GM13977 (cell line): Measurements from ENCODE around the gene TUBGCP6.

Experiments
- DNase-seq: peaks from one replicate; pipeline ENCODE4 v3.0.0; 2012; ENCODE audit warnings: low spot score
- CTCF ChIP-seq: IDR thresholded peaks from 2 replicates; pipeline ENCODE4 v1.5.1; 2012; ENCODE audit warnings: mild to moderate bottlenecking, control low read depth; ENCODE audit not compliant: insufficient read depth; ENCODE audit errors: extremely low read depth, missing control alignments
- in situ Hi-C: fragments of 300-500 bp; cut with MboI; formaldehyde crosslinking; loops from one replicate; pipeline ENCODE4 v1.12.0; 2022; ENCODE audit warnings: low sequenced_read_pairs, low pct_unique_long_range_greater_than_20kb, mixed read lengths, inconsistent platforms; ENCODE audit not compliant: unreplicated experiment

TUBGCP6 gene

GRCh38 chr22:50232481-50233151 is 12.2 kb downstream of the TUBGCP6 start:
- TF ChIP-seq CTCF, result no peak
- no peak for DNase-seq
- in situ Hi-C loops, result no loop called here

- TF ChIP-seq CTCF, result no peak
- in situ Hi-C loops, result no loop called here
- no peak for DNase-seq
Observed at GRCh38 chr22:50229370-50229769, 15.5 kb downstream of the TUBGCP6 start.

- in situ Hi-C loops, result no loop called here
- TF ChIP-seq CTCF, result no peak
- DNase-seq, result no peak
Observed at GRCh38 chr22:50228366-50228765, 16.5 kb downstream of the TUBGCP6 start.

GRCh38 chr22:50227579-50228215 is 17.1 kb downstream of the TUBGCP6 start:
- no peak for TF ChIP-seq CTCF

GRCh38 chr22:50226875-50227165 is 18.0 kb downstream of the TUBGCP6 start:
- in situ Hi-C loops, result no loop called here
- TF ChIP-seq CTCF, result no peak
- no peak for DNase-seq

More at GRCh38 chr22:50227579-50228215, 17.1 kb downstream of the TUBGCP6 start:
- DNase-seq, result no peak
- in situ Hi-C loops, result no loop called here

GRCh38 chr22:50226063-50226874 is 18.6 kb downstream of the TUBGCP6 start:
- TF ChIP-seq CTCF, result no peak
- in situ Hi-C loops, result no loop called here
- no peak for DNase-seq
